PC-9 (cell line): ENCODE data around the gene PTPMT1. TPM values are rescaled to one million over a fixed set of nuclear protein-coding genes. Genes with fewer than 3 reads are reported as not detected.

Experiments used
- Bru-seq: library from RNA; stranded (reverse); fragments of 400-500 nt; gene quantifications from one replicate; lab custom pipeline; 2021; lab: Mats Ljungman, UMichigan
- BruChase-seq, 2 experiments: library from RNA; stranded (reverse); fragments of 400-500 nt; gene quantifications; one replicate each; lab custom pipeline; 2021; lab: Mats Ljungman, UMichigan
- BruUV-seq: library from RNA; stranded (reverse); fragments of 400-500 nt; replicated peaks from 2 replicates; lab custom pipeline; 2021; lab: Mats Ljungman, UMichigan
- CTCF ChIA-PET: fragments of 300-600 bp; sonication (Branson Sonifier 250); formaldehyde crosslinking; loops from one replicate; lab custom pipeline; 2022; ENCODE audit warnings: antibody characterized with exemption; lab: Charles Lee
- POLR2A ChIA-PET: fragments of 300-600 bp; sonication (Branson Sonifier 250); formaldehyde crosslinking; loops from one replicate; lab custom pipeline; 2022; ENCODE audit warnings: antibody characterized with exemption; ENCODE audit not compliant: unreplicated experiment; lab: Charles Lee
- DNase-seq, 2 experiments: peaks; one replicate each; pipeline versions ENCODE4 v3.0.0 to v3.0.0-alpha.2; 2015 to 2022; ENCODE audit warnings: mixed read lengths in 1 of 2
- H2AFZ ChIP-seq: fragments of 200-600 bp; sonication (generic); 2 replicates; pipeline ENCODE4 v1.8.1; 2017; ENCODE audit warnings: antibody characterized with exemption
- H3F3A ChIP-seq: fragments of 200-600 bp; sonication (generic); 2 replicates; pipeline ENCODE4 v1.8.1; 2017; ENCODE audit warnings: antibody characterized with exemption, mild to moderate bottlenecking, low read depth; ENCODE audit not compliant: insufficient read depth
- H3K27ac ChIP-seq: fragments of 200-600 bp; sonication (generic); 2 replicates; pipeline ENCODE4 v1.6.1; 2016; ENCODE audit warnings: mixed run types
- H3K27me3 ChIP-seq: fragments of 200-600 bp; sonication (generic); 2 replicates; pipeline ENCODE4 v1.6.1; 2016; ENCODE audit warnings: low read depth, mixed run types; ENCODE audit not compliant: insufficient read depth
- H3K36me3 ChIP-seq: fragments of 200-600 bp; sonication (generic); 2 replicates; pipeline ENCODE4 v1.6.1; 2016; ENCODE audit warnings: low read depth, mixed run types
- H3K4me1 ChIP-seq: fragments of 200-600 bp; sonication (generic); replicated peaks from 2 replicates; pipeline ENCODE4 v1.6.1; 2016; ENCODE audit warnings: mixed run types; ENCODE audit not compliant: insufficient read depth
- H3K4me2 ChIP-seq: fragments of 200-600 bp; sonication (generic); 2 replicates; pipeline ENCODE4 v1.6.1; 2017; ENCODE audit warnings: mixed run types
- H3K4me3 ChIP-seq: fragments of 200-600 bp; sonication (generic); 2 replicates; pipeline ENCODE4 v1.6.1; 2016; ENCODE audit warnings: mixed run types
- H3K79me2 ChIP-seq: fragments of 200-600 bp; sonication (generic); 2 replicates; pipeline ENCODE4 v1.6.1; 2017; ENCODE audit warnings: low read depth, mixed run types
- H3K9me2 ChIP-seq: fragments of 200-600 bp; sonication (generic); 2 replicates; pipeline ENCODE4 v1.8.1; 2017; ENCODE audit warnings: mild to moderate bottlenecking; ENCODE audit not compliant: insufficient read depth
- H3K9me3 ChIP-seq: fragments of 200-600 bp; sonication (generic); 2 replicates; pipeline ENCODE4 v1.8.1; 2016; ENCODE audit warnings: low read depth; ENCODE audit not compliant: insufficient read depth
- H4K20me1 ChIP-seq: fragments of 200-600 bp; sonication (generic); 2 replicates; pipeline ENCODE4 v1.8.1; 2017; ENCODE audit not compliant: insufficient read depth
- CTCF ChIP-seq: fragments of 200-600 bp; sonication (generic); conservative IDR thresholded peaks from 2 replicates; pipeline ENCODE4 v1.6.1; 2017; ENCODE audit warnings: mixed run types, antibody characterized with exemption, mild to moderate bottlenecking, moderate library complexity
- EZH2 ChIP-seq: fragments of 200-600 bp; sonication (generic); IDR thresholded peaks from 2 replicates; pipeline ENCODE4 v1.8.0; 2017; ENCODE audit warnings: antibody characterized with exemption, low read depth
- intact Hi-C: fragments of 100-400 bp; cut with micrococcal nuclease; formaldehyde crosslinking; loops from one replicate; pipeline ENCODE4 v1.10.0; 2022; ENCODE audit not compliant: unreplicated experiment
- long read RNA-seq: library from polyadenylated mRNA; stranded (forward); transcript quantifications from one replicate; pipeline ENCODE4 v2.0.0, GENCODE V29; 2022
- total RNA-seq: library from RNA; stranded (reverse); gene quantifications from 2 replicates; pipeline ENCODE4 v1.2.3, GENCODE V29; 2021

The PTPMT1 gene
- total RNA-seq (74.8 and 79.0 TPM in 2 replicates), Bru-seq, nascent RNA (percentile 77 among the genes with signal in this experiment), BruChase-seq, experiment 1, labeled RNA remaining after a 2-hour chase (percentile 77 among the genes with signal in this experiment), BruChase-seq, experiment 2, labeled RNA remaining after a 6-hour chase (percentile 82 among the genes with signal in this experiment)
- long read RNA-seq, transcript PTPMT1-205 (3 exons, 1,611 nt) = minor isoform, 16 of 163 reads
- long read RNA-seq, transcript PTPMT1-203 (2 exons, 1,014 nt) = minor isoform, 10 of 163 reads
- long read RNA-seq, transcript PTPMT1-202 (4 exons, 768 nt) = major isoform, 103 of 163 reads
- long read RNA-seq, transcript PTPMT1-201 (3 exons, 928 nt) = minor isoform, 32 of 163 reads
- long read RNA-seq, partial matches to known transcripts = 1 of 163 reads
- long read RNA-seq, other reads (novel, unspliced or antisense) = 1 of 163 reads

- H3K27me3 ChIP-seq = no peaks in the 10 kb centered on the region
- intact Hi-C loops = loop anchor here (5.0 kb wide), 1 partner anchor 158 kb away; the partner anchor contains the start of gene SLC39A13
- H2AFZ ChIP-seq = peak within 1 kb of the TSS; percentile 99
- H3K4me3 ChIP-seq = peak within 1 kb of the TSS; percentile 95
- CTCF ChIA-PET = no interaction called here
- no TSS peak for BruUV-seq
- H4K20me1 ChIP-seq = peaks cover 7% of the 10 kb centered on the region; the same call in 1 of the 2 replicates
- peaks cover 19% of the 10 kb centered on the region for H3F3A ChIP-seq
- H3K27ac ChIP-seq = peak within 1 kb of the TSS; percentile 55
- peaks cover 13% of the 10 kb centered on the region; the same call in 1 of the 2 replicates for H3K36me3 ChIP-seq
- H3K9me2 ChIP-seq = no peaks in the 10 kb centered on the region
- H3K4me2 ChIP-seq = peak within 1 kb of the TSS; percentile 93
- no peaks in the 10 kb centered on the region for H3K9me3 ChIP-seq
- TF ChIP-seq EZH2 (no peak), CTCF (no peak)
- H3K4me1 ChIP-seq = peaks cover 11% of the 10 kb centered on the region
- H3K79me2 ChIP-seq = peaks cover 50% of the 10 kb centered on the region
- DNase-seq = peak; percentile 70 to 79
- POLR2A ChIA-PET = interaction anchor here (0.6 kb wide), 2 partner anchors 28 to 62 kb away, joined by 6 to 10 read pairs; no protein-coding TSS in a partner anchor
These were observed at the start of gene PTPMT1 for GRCh38 chr11:47565340-47566148. PTPMT1 (plus strand) TSS chr11:47565599; CDS start chr11:47565623, 24 bp downstream.

- peaks cover 42% of the 10 kb centered on the region for H3F3A ChIP-seq
- no peak overlapping the region for H3K4me2 ChIP-seq
- no peak for DNase-seq
- intact Hi-C loops = no loop called here
- no peaks in the 10 kb centered on the region for H3K36me3 ChIP-seq
- ChIA-PET CTCF (no interaction called here), POLR2A (no interaction called here)
- H3K4me1 ChIP-seq = peaks cover 40% of the 10 kb centered on the region
- H3K79me2 ChIP-seq = peaks cover 94% of the 10 kb centered on the region
- no peak for TF ChIP-seq EZH2
- TF ChIP-seq CTCF = no peak
- H2AFZ ChIP-seq = no peak overlapping the region
- no peak overlapping the region for H3K4me3 ChIP-seq
- peaks cover 37% of the 10 kb centered on the region for H4K20me1 ChIP-seq
- H3K9me3 ChIP-seq = no peaks in the 10 kb centered on the region
- no TSS peak for BruUV-seq
- H3K27ac ChIP-seq = peak overlapping the region; percentile 80
- H3K9me2 ChIP-seq = no peaks in the 10 kb centered on the region
- H3K27me3 ChIP-seq = no peaks in the 10 kb centered on the region
These were observed 49.2 kb upstream of the PTPMT1 start for GRCh38 chr11:47516155-47516554.
